Measurements from ENCODE around the gene WWOX. TPM values are rescaled to one million over a fixed set of nuclear protein-coding genes. Genes with fewer than 3 reads are reported as not detected.
"Not testable (repeated sequence)": the region's sequence is repeated elsewhere in the genome, so short reads cannot be mapped to it uniquely, and the experiment has no call there.

Gene WWOX
- total RNA-seq, 6 experiments from 2014 or later, result 13.0 to 24.3 (median 16.5) TPM

GRCh38 chr16:78689536-78689935, 590.1 kb downstream of the WWOX start:
- no peak for DNase-seq
- intact Hi-C loops (cut with DNase I), result no loop called here
- TF ChIP-seq POLR2A (IDR thresholded peaks at IDR 0.05) (no peak), CTCF (IDR thresholded peaks at IDR 0.05) (no peak)
- no peaks in the 10 kb centered on the region for H3K4me1 ChIP-seq
- H3K27me3 ChIP-seq, result no peaks in the 10 kb centered on the region
- no peaks in the 10 kb centered on the region for H3K9me3 ChIP-seq
- no peak for ATAC-seq
- H3K4me3 ChIP-seq, result no peak overlapping the region
- H3K27ac ChIP-seq, result no peak overlapping the region
- no peaks in the 10 kb centered on the region for H3K36me3 ChIP-seq

GRCh38 chr16:78690510-78690909, 591.1 kb downstream of the WWOX start:
- no peaks in the 10 kb centered on the region for H3K27me3 ChIP-seq
- ATAC-seq (no peak), DNase-seq (no peak)
- no peaks in the 10 kb centered on the region for H3K9me3 ChIP-seq
- H3K4me1 ChIP-seq, result peaks cover 0 to 7% (median 0%) of the 10 kb centered on the region in 4 donors
- TF ChIP-seq POLR2A (IDR thresholded peaks at IDR 0.05), result no peak
- TF ChIP-seq CTCF (IDR thresholded peaks at IDR 0.05), result no peak
- no peak overlapping the region for H3K27ac ChIP-seq
- H3K4me3 ChIP-seq, result no peak overlapping the region
- WGBS (ENCODE audit: insufficient coverage, low coverage, low lambda C conversion rate, missing lambda C conversion rate), result 89% methylated on average over 4 of the region's 4 CpGs
- intact Hi-C loops (cut with DNase I), result no loop called here
- H3K36me3 ChIP-seq, result no peaks in the 10 kb centered on the region

GRCh38 chr16:78691746-78692145, 592.3 kb downstream of the WWOX start:
- H3K27me3 ChIP-seq, result not testable (repeated sequence)
- 85% methylated on average over 3 of the region's 3 CpGs for WGBS (ENCODE audit: insufficient coverage, low coverage, low lambda C conversion rate, missing lambda C conversion rate)

GRCh38 chr16:78693496-78693895, 594.0 kb downstream of the WWOX start:
- Histone ChIP-seq H3K27me3 (no peaks in the 10 kb centered on the region), H3K4me3 (no peak overlapping the region), H3K4me1 (peaks cover 0 to 7% (median 0%) of the 10 kb centered on the region in 4 donors), H3K36me3 (no peaks in the 10 kb centered on the region), H3K9me3 (no peaks in the 10 kb centered on the region), H3K27ac (no peak overlapping the region)
- WGBS (ENCODE audit: insufficient coverage, low coverage, low lambda C conversion rate, missing lambda C conversion rate), result 98% methylated on average over 4 of the region's 5 CpGs
- ATAC-seq, result no peak
- DNase-seq, result no peak
- TF ChIP-seq POLR2A (IDR thresholded peaks at IDR 0.05) (no peak), CTCF (IDR thresholded peaks at IDR 0.05) (no peak)
- intact Hi-C loops (cut with DNase I), result no loop called here

More at GRCh38 chr16:78691746-78692145, 592.3 kb downstream of the WWOX start:
- H3K27ac ChIP-seq; H3K9me3 ChIP-seq; H3K4me1 ChIP-seq; DNase-seq; ATAC-seq; H3K4me3 ChIP-seq; intact Hi-C loops (cut with DNase I); H3K36me3 ChIP-seq: not testable (repeated sequence)

GRCh38 chr16:78694414-78694813, 595.0 kb downstream of the WWOX start:
- TF ChIP-seq CTCF (IDR thresholded peaks at IDR 0.05) (no peak), POLR2A (IDR thresholded peaks at IDR 0.05) (no peak)
- no peak for ATAC-seq
- intact Hi-C loops (cut with DNase I), result no loop called here
- H3K4me1 ChIP-seq, result peaks cover 0 to 7% (median 0%) of the 10 kb centered on the region in 4 donors
- no peaks in the 10 kb centered on the region for H3K27me3 ChIP-seq
- 93% methylated on average over 3 of the region's 3 CpGs for WGBS (ENCODE audit: insufficient coverage, low coverage, low lambda C conversion rate, missing lambda C conversion rate)
- H3K4me3 ChIP-seq, result no peak overlapping the region
- no peaks in the 10 kb centered on the region for H3K36me3 ChIP-seq
- H3K27ac ChIP-seq, result no peak overlapping the region
- DNase-seq, result no peak
- no peaks in the 10 kb centered on the region for H3K9me3 ChIP-seq

Measured in right lobe of liver (tissue), 6 donors.